Stimulated activated CD4-positive, alpha-beta T cell treated with anti-CD3 and anti-CD28 coated beads, Interleukin-2, amount 100 ng/mL, for 48 hours (primary cell): ENCODE data around the gene GLI3.

Experiments
- DNase-seq, 2 donors: peaks; one replicate each; pipeline ENCODE4 v3.0.0-alpha.2; 2020

Gene GLI3

DNA sequence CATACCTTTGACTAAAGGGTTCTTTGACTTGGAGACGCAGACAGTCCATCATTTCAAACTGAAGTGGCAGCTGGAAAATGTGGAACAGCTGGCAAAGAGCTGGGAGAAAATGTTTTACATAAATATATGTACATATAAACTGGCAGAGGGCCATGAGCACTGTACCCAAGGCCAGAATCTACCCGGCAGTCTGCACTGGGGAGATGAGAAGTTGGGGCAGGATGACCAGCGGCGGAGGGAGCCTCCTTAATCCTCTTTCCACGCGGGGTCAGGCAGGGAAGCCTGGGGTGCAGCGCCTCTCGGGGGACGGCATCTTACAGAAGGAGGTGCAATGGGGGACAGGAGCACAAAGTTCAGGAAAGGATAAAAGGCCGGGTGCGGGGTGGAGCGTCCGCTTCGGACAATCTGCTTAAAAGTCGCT is 1.3 kb downstream of the GLI3 start:
- no peak for DNase-seq

GRCh38 chr7:42234736-42235135 is 2.3 kb downstream of the GLI3 start:
- DNase-seq = no peak

- no peak for DNase-seq
Observed at GRCh38 chr7:42233695-42234331, 3.2 kb downstream of the GLI3 start.

DNA sequence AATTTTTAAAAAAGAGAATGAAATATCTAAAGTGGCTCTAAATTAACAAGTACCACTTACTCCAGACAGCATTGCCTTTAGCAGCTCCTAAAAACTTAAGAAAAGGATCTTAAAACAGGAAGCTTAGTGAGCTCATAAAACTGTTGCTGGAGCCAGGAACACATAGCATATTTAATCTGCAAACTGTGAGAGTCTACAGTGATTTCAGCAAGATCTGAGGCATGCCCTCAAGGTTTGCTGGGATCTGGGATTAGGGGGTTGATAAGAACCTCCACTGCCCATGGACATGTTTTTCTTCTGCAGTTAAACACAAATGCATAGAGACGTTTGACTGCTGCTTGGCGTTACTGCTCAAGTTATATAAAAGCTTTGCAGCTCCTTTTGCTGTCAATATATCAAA is 3.8 kb downstream of the GLI3 start:
- DNase-seq = no peak

DNA sequence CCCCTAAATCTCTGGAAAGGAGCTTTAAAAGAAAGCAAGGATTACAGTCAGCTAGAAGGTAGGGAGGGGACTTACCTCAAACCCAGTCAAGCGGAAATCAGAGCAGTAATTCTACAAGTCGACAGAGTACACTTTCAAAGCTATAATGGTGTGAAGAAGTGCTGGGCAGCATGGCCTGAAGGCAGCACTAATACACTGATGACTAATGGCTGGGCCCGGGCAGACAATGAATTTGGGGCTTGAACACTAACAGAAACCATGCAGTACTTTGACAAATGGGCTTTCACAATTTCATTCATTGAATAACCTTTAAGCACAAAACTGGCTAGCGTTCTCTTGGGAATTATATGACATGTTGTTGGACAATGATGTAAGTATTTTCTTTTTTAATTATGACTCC is 4.7 kb downstream of the GLI3 start:
- DNase-seq = no peak

GRCh38 chr7:42231043-42231787 is 5.8 kb downstream of the GLI3 start:
- no peak for DNase-seq

DNA sequence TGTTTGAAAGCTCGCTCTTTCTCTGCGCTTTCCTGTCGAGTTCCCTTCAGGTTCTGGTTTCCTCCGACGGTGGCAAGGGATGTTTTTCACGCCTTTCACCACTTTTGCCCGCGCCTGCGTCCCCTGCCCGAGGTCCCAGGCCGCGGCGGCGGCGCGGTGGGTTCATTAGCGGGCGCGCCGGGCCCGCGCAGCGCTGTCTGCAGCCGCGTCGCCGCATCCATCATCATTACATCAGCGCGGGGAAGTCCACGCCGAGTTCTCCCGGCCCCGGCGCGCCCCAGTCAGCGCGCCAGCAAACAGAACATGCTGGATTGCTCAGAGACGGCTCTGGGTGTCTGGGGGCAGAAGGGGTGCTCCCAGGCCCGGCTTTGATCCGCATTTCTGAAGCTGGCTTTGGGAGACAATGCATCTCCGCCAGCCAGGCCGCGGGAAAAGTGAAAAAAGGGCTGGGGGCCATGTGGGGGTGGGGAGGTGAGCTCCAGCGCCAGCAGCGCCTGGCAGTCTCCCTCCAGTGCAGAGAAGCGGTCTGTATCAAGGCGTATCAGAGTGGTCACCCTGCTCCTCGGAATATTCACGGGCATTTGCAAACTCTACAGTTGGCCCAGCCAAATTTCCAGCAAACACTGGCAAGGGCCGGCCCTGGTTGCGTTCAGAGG is 8.9 kb downstream of the GLI3 start:
- DNase-seq = no peak

DNA sequence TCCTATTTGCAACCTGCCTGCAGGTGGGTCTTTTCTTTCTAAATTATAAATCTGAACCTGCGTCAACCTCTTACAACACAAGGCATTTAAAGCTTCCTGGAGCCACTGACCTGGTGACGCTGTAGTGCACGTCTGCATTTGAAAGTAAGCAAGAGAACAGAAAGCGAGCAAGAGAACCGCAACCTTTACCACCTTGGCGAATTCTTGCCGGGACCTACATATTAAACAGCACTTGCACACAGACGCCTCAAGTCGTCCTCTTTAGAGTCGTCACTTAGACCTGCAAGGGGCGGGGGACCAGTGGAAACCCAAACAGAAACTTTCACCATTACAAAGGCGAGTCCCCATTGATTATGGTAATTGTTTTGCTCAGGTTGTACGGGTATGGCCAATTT is 9.5 kb downstream of the GLI3 start:
- no peak for DNase-seq

- no peak for DNase-seq
Observed at GRCh38 chr7:42227021-42227420, 10.0 kb downstream of the GLI3 start.

DNA sequence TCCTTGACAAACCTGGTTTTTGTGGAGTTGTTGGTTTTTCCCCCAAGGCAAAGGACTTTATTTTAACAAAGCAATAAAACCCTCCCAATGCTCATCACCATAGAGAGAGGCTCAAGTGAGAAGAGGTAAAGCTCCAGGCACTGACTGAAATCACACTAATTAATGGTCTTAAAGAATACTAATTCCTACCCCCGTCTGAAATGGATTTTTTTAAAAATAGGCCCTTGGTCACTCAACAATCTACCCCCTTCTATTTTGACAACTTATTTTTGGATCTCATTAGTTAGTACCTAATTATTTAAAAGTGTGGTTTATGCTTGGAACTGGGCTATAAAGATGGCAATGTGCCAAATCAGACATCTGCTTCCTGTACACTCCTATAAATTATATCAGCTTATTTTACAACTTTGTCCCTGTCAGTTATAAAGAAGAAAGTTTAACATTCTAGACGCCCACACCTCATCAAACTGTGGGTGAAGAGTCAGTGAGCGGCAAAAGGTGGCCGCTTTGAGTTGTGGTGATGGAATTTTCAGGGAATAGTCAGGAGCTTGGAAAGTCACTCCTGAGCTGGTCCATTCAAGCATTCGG is 10.6 kb downstream of the GLI3 start:
- no peak for DNase-seq

DNA sequence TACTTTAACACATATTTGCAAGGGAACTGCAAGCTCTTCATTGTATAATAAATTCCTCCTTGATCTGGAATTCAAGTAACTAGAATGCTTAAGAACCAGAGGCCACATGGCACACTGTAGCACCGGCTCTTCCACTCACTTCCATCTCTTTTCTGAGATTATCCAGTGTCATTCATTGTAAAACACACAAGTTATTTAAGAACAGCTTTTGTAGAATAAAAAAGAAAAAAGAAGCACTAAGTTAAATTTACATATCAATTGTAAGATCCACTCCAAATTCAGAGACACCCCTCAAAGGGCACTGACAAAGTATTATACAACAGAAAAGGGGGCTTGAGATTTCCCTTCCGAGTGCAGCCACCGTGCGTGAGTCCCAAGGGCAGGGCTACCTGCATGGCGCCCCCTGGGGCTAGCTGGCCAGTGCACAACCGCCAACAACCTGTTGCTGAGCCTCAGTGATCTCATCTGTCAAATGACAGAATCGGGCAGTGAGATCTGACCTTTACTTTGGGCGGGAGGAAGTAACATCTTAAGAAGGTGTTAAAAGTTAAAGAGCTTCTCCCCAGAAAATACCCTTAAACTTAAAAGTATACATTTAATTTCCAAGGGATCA is 12.5 kb downstream of the GLI3 start:
- no peak for DNase-seq

DNA sequence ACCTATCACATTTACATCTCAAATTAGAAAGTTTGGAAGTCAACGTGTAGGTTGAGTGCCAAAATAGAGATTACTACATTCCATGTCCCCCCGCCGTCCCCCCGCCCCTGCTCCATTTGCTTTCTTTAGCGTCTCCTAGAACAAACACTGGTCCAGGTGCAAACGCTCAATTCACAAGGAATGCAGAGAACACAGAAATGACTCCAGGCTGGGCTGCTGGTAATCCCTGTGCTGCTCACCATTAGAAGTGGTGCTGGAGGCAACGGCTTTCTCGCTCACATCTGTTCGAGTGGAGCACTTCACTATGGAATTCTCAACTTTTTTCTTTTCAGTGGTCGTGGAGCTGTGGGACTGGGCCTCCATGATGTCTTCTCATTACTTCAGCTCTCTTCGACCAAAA is 14.1 kb downstream of the GLI3 start:
- no peak for DNase-seq

- no peak for DNase-seq
Observed at GRCh38 chr7:42222125-42222524, 14.9 kb downstream of the GLI3 start.

DNA sequence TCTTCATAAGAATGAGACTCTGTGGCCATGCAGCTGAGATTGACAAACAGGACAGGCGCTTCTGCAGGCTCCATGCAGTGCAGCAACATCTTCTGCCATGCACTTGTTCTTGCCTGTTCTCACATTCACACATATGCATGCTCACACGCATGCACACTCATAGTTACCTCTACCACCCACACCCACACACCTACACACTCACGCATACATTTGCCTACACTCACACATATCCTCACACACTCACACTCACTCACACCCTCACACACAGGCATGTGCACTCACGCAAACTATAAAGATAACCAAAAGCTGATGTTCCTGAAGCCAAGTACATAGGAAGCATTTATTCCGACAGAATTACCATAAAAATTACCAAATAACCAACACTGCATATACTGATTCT is 15.7 kb downstream of the GLI3 start:
- no peak for DNase-seq

DNA sequence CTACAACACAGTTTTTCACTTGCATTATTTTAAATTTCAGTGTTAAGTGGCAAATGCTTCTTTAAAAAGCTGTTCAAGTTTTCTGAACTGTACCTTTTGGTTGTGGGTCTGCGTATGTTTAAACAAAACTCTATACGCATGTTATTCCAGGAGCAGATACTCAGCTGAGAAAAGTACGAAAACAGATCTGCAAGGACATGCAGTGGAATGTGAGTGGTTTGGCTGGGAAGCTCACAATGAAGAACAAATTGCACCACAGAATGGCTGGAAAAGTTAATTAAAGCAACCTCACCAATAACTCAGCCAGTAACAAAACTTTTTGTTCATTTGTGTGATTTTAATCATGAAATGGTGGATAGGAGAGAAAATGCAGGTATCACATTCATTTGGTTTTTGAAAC is 17.6 kb downstream of the GLI3 start:
- no peak for DNase-seq

GRCh38 chr7:42218248-42218647 is 18.8 kb downstream of the GLI3 start:
- no peak for DNase-seq

DNA sequence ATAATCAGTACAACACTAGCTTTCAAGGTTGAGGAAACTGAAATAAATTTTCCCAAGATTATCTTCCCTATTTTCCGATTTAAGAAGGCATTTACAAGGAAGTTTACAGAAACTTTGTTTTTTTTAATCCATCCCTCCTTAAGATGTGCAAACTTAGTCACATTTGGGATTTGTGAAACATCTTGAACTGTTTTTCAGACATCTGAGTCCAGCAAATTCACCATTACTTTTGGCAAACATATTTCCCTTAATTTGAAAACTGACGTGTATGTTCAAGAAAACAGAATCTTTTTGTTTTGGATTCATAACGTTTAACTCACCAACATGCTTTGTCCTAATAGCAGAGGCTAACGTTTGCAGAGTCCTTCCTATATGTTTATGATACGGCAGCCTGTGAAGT is 19.5 kb downstream of the GLI3 start:
- DNase-seq = no peak

DNA sequence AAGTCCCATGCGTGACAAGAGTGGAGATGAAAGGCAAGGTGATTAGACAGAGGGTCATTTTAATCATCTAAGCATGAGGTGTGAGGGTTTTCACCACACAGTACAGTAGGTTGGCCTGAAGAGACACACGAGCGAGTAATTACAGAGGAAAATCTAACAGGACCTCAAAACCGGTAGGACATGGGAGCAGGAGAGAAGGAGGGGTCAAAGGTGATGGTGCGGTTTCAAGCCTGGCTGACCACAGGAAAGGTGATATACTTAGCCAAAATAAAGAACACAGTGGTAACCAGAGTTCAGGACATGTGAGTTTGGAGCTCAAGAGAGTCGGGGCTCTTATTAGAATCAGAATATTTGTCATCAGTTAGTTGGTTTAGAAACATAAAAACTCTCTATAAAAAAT is 20.0 kb downstream of the GLI3 start:
- no peak for DNase-seq

- no peak for DNase-seq
Observed at GRCh38 chr7:42214060-42214679, 22.8 kb downstream of the GLI3 start.

- no peak for DNase-seq
Observed at GRCh38 chr7:42213093-42213492, 23.9 kb downstream of the GLI3 start.

DNA sequence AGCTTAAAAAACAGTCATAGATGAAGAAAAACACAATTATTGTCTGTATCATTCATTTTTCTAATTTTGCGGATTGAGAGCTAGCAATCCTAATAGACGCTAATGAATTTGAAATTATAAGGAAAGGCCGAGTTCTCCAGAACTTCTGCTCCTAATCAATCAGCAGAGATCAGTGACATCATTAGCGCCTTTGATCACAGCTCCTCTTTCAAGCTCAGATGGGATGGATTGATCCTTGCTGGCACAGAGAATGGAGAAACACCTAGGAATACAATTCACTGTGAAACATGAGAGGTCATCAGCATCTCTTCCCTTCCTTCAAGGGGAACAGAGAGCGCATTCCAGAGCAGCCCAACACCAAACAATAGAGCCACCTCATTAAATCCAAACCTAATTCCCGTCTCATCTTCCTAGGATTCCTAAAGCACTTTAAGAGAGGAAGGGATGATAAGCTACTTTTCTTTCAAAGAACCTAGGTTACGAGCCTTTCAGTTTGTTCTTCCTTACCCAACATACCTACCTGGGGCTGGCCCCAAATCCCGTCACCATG is 24.4 kb downstream of the GLI3 start:
- no peak for DNase-seq

- no peak for DNase-seq
Observed at GRCh38 chr7:42211938-42212337, 25.1 kb downstream of the GLI3 start.

GRCh38 chr7:42210779-42211178 is 26.2 kb downstream of the GLI3 start:
- DNase-seq = no peak
